Measurements from ENCODE around the gene PRRC2B. TPM values are rescaled to one million over a fixed set of nuclear protein-coding genes. Genes with fewer than 3 reads are reported as not detected.

PRRC2B gene
- total and polyA plus RNA-seq, 2 of the 8 experiments (the other 6 are each of a cell fraction or from before 2014, with no cell fraction given): 37.3 to 249 TPM

GRCh38 chr9:131439224-131439623, 45.3 kb downstream of the PRRC2B start:
- 0 out of 3 replicates have a peak, but pooled peaks of 1 of the 2 experiments have one; percentile 32 for TF ChIP-seq POLR2A (IDR thresholded peaks at IDR 0.05; ENCODE audit: control extremely low read depth in 1 of 2, low read depth in 2 of 2, low read length in 2 of 2)
- no peak for TF ChIP-seq CEBPB (IDR thresholded peaks at IDR 0.05; ENCODE audit: low read depth, low read length)
- TF ChIP-seq SIX5 (IDR thresholded peaks at IDR 0.05; ENCODE audit: low read depth, low read length): no peak
- TF ChIP-seq KDM1A (IDR thresholded peaks at IDR 0.05; ENCODE audit: borderline replicate concordance, low read length): no peak
- H2AFZ ChIP-seq (ENCODE audit: low read length): no peak overlapping the region
- no peak overlapping the region for H3K56ac ChIP-seq (replicated peaks; ENCODE audit: insufficient read length, low read depth, low read length)
- peak overlapping the region; percentile 58; the same call in 1 of the 2 replicates for H3K27ac ChIP-seq (ENCODE audit: low read depth, low read length)
- no peaks in the 10 kb centered on the region for H3K27me3 ChIP-seq (replicated peaks in 1 of 4; ENCODE audit: control insufficient read depth in 3 of 4, extremely low read depth in 1 of 4, insufficient read depth in 3 of 4, low read length in 3 of 4)
- DNase-seq (ENCODE audit: low read depth in 1 of 2, low spot score in 2 of 2) (no peak), FAIRE-seq (no peak)
- WGBS, 2 experiments (ENCODE audit: extremely low coverage in 1 of 2, insufficient coverage in 1 of 2, insufficient read length in 1 of 2, insufficient replicate concordance in 2 of 2, low coverage in 1 of 2, low lambda C conversion rate in 2 of 2, missing lambda C conversion rate in 1 of 2): 100% methylated on average over 4 of the region's 4 CpGs; no CpG with 5 or more reads in 1 of the 2 experiments
- peaks cover 8 to 26% of the 10 kb centered on the region in 2 experiments for H4K20me1 ChIP-seq (replicated peaks in 1 of 2; ENCODE audit: control insufficient read depth in 1 of 2, insufficient read depth in 2 of 2, low read length in 2 of 2)
- peaks cover 35 to 76% (median 48%) of the 10 kb centered on the region in 4 experiments for H3K36me3 ChIP-seq (ENCODE audit: control insufficient read depth in 2 of 4, insufficient read depth in 4 of 4, low read length in 3 of 4)
- peaks cover 0 to 71% of the 10 kb centered on the region in 2 experiments; a peak in 2 of 4 replicates for H3K79me2 ChIP-seq (ENCODE audit: control insufficient read depth in 1 of 2, insufficient read depth in 2 of 2, low read length in 2 of 2)
- no peak overlapping the region for H3K23ac ChIP-seq (ENCODE audit: insufficient read length)
- POLR2A ChIA-PET (ENCODE audit: partially characterized antibody): interaction anchor here (1.1 to 4.9 kb wide), 5 partner anchors 9 to 33 kb away, joined by 3 to 32 read pairs (median 5); no protein-coding TSS in a partner anchor
- no peak overlapping the region for H3K4me3 ChIP-seq (ENCODE audit: extremely low read depth in 1 of 4, insufficient read depth in 2 of 4, low read depth in 3 of 4, low read length in 4 of 4)
- H3K4ac ChIP-seq (replicated peaks; ENCODE audit: insufficient read length, low read depth, low read length): no peak overlapping the region
- no peaks in the 10 kb centered on the region; the same call in 1 of the 2 replicates for H3K23me2 ChIP-seq (ENCODE audit: low read depth, low read length)
- H2BK12ac ChIP-seq (ENCODE audit: low read depth, low read length): no peak overlapping the region
- CTCF ChIA-PET (ENCODE audit: partially characterized antibody): interaction anchor here (0.6 to 4.2 kb wide), 9 partner anchors 12 to 103 kb away, joined by 3 to 22 read pairs (median 3); no protein-coding TSS in a partner anchor
- peaks cover 12% of the 10 kb centered on the region for H3K79me1 ChIP-seq (ENCODE audit: low read depth, low read length)
- H3K9ac ChIP-seq (replicated peaks in 1 of 4; ENCODE audit: extremely low read depth in 1 of 4, low read depth in 3 of 4, low read length in 3 of 4): no peak overlapping the region
- H2BK20ac ChIP-seq (ENCODE audit: low read length): peak overlapping the region; percentile 48
- H3K18ac ChIP-seq (ENCODE audit: extremely low read depth, low read length): no peak overlapping the region
- 0 out of 2 replicates have a peak overlapping the region, but pooled peaks have one; percentile 18 for H2BK15ac ChIP-seq (ENCODE audit: low read length)
- no peak overlapping the region for H3K4me2 ChIP-seq (ENCODE audit: insufficient read depth in 1 of 2, low read depth in 2 of 2, low read length in 2 of 2)
- no peak overlapping the region for H4K5ac ChIP-seq (ENCODE audit: insufficient read length, low read depth, low read length)
- no peaks in the 10 kb centered on the region for H3K9me3 ChIP-seq (ENCODE audit: insufficient read depth in 2 of 2, low read depth in 1 of 2, low read length in 1 of 2)
- peaks cover 16 to 36% (median 25%) of the 10 kb centered on the region in 4 experiments for H3K4me1 ChIP-seq (replicated peaks in 1 of 4; ENCODE audit: control insufficient read depth in 3 of 4, insufficient read depth in 4 of 4, low read length in 3 of 4)
- peak overlapping the region; percentile 90; the same call in 1 of the 2 replicates for H2BK5ac ChIP-seq (ENCODE audit: low read depth, low read length)
- H4K91ac ChIP-seq (replicated peaks; ENCODE audit: insufficient read length, low read length): no peak overlapping the region
- H4K8ac ChIP-seq (ENCODE audit: extremely low read depth, insufficient read depth, low read length): no peak overlapping the region
- H2BK120ac ChIP-seq (replicated peaks; ENCODE audit: low read depth, low read length): no peak overlapping the region
- H2AK5ac ChIP-seq (ENCODE audit: low read depth, low read length): no peak overlapping the region
- H3K14ac ChIP-seq (ENCODE audit: insufficient read length): no peak overlapping the region

All from H1 (cell line).